NOMO-1 treated with dmso at 0.1 percent for 144 hours (cell line): ENCODE results near the gene SLC2A11.
A peak's percentile ranks its signal among the peaks of the same experiment; 100 is the strongest.
"Not testable (repeated sequence)": the region's sequence is repeated elsewhere in the genome, so short reads cannot be mapped to it uniquely, and the experiment has no call there.

ENCODE experiments used
- DNase-seq: peaks from one replicate; lab custom pipeline; 2025; ENCODE audit not compliant: unreplicated experiment; lab: John Stamatoyannopoulos, UW

SLC2A11 gene

GRCh38 chr22:23846081-23846469 is 11.6 kb upstream of the SLC2A11 start:
- no peak for DNase-seq

GRCh38 chr22:23847310-23847920 is 10.3 kb upstream of the SLC2A11 start:
- DNase-seq: no peak

GRCh38 chr22:23847991-23848864 is 9.4 kb upstream of the SLC2A11 start:
- DNase-seq: no peak

- peak; percentile 41 for DNase-seq
Measured at GRCh38 chr22:23849009-23850006, 8.4 kb upstream of the SLC2A11 start.

- no peak for DNase-seq
Measured at GRCh38 chr22:23850136-23850611, 7.5 kb upstream of the SLC2A11 start.

- no peak for DNase-seq
Measured at GRCh38 chr22:23856721-23857605, 712 bp upstream of the SLC2A11 start.

GRCh38 chr22:23858484-23858815 is 775 bp downstream of the SLC2A11 start:
- DNase-seq: no peak

- DNase-seq: no peak
Measured at GRCh38 chr22:23859201-23859600, 1.5 kb downstream of the SLC2A11 start.

- DNase-seq: not testable (repeated sequence)
Measured at GRCh38 chr22:23860187-23860586, 2.5 kb downstream of the SLC2A11 start.

GRCh38 chr22:23862103-23862502 is 4.4 kb downstream of the SLC2A11 start:
- DNase-seq: peak; percentile 3

GRCh38 chr22:23864499-23865154 is 7.0 kb downstream of the SLC2A11 start:
- not testable (repeated sequence) for DNase-seq

- no peak for DNase-seq
Measured at GRCh38 chr22:23868580-23868979, 10.9 kb downstream of the SLC2A11 start.

GRCh38 chr22:23874871-23875270 is 17.2 kb downstream of the SLC2A11 start:
- DNase-seq: no peak

- DNase-seq: no peak
Measured at GRCh38 chr22:23875801-23876200, 18.1 kb downstream of the SLC2A11 start.

- DNase-seq: no peak
Measured at GRCh38 chr22:23877566-23877965, 19.9 kb downstream of the SLC2A11 start.

GRCh38 chr22:23878219-23878618 is 20.5 kb downstream of the SLC2A11 start:
- DNase-seq: no peak

- DNase-seq: no peak
Measured at GRCh38 chr22:23882370-23882769, 24.7 kb downstream of the SLC2A11 start.

GRCh38 chr22:23883658-23884057 is 26.0 kb downstream of the SLC2A11 start:
- DNase-seq: no peak

- no peak for DNase-seq
Measured at GRCh38 chr22:23884140-23884539, 26.5 kb downstream of the SLC2A11 start.
